Activated T-cell treated with anti-CD3 and anti-CD28 coated beads for 24 hours (primary cell): ENCODE measurements around the gene INPP5A.
"Not testable (repeated sequence)": the region's sequence is repeated elsewhere in the genome, so short reads cannot be mapped to it uniquely, and the experiment has no call there.

ENCODE experiments used
- DNase-seq: peaks from one replicate; pipeline ENCODE4 v3.0.0-alpha.2; 2020; ENCODE audit warnings: low read depth

The INPP5A gene

GRCh38 chr10:132725202-132725601 lies 187.6 kb downstream of the INPP5A start:
- no peak for DNase-seq

- no peak for DNase-seq
Measured at GRCh38 chr10:132726194-132726593, 188.6 kb downstream of the INPP5A start.

GRCh38 chr10:132726951-132727350 lies 189.4 kb downstream of the INPP5A start:
- no peak for DNase-seq

GRCh38 chr10:132727411-132727810 lies 189.8 kb downstream of the INPP5A start:
- DNase-seq: no peak

GRCh38 chr10:132728321-132728720 lies 190.7 kb downstream of the INPP5A start:
- no peak for DNase-seq

GRCh38 chr10:132728741-132729140 lies 191.2 kb downstream of the INPP5A start:
- no peak for DNase-seq

- no peak for DNase-seq
Measured at GRCh38 chr10:132729810-132730572, 192.4 kb downstream of the INPP5A start.

GRCh38 chr10:132730573-132730953 lies 193.0 kb downstream of the INPP5A start:
- DNase-seq: no peak

GRCh38 chr10:132732518-132732917 lies 194.9 kb downstream of the INPP5A start:
- no peak for DNase-seq

- DNase-seq: no peak
Measured at GRCh38 chr10:132733926-132734325, 196.3 kb downstream of the INPP5A start.

GRCh38 chr10:132735341-132735775 lies 197.8 kb downstream of the INPP5A start:
- no peak for DNase-seq

- DNase-seq: no peak
Measured at GRCh38 chr10:132735923-132736391, 198.4 kb downstream of the INPP5A start.

GRCh38 chr10:132737390-132738048 lies 199.9 kb downstream of the INPP5A start:
- no peak for DNase-seq

- no peak for DNase-seq
Measured at GRCh38 chr10:132738454-132739224, 201.1 kb downstream of the INPP5A start.

GRCh38 chr10:132739225-132739613 lies 201.6 kb downstream of the INPP5A start:
- DNase-seq: no peak

GRCh38 chr10:132740588-132740987 lies 203.0 kb downstream of the INPP5A start:
- no peak for DNase-seq

- no peak for DNase-seq
Measured at GRCh38 chr10:132742167-132742836, 204.7 kb downstream of the INPP5A start.

- DNase-seq: no peak
Measured at GRCh38 chr10:132742837-132743194, 205.2 kb downstream of the INPP5A start.

- not testable (repeated sequence) for DNase-seq
Measured at GRCh38 chr10:132743196-132743924, 205.8 kb downstream of the INPP5A start.

- DNase-seq: no peak
Measured at GRCh38 chr10:132743925-132744490, 206.4 kb downstream of the INPP5A start.

- no peak for DNase-seq
Measured at GRCh38 chr10:132744839-132745238, 207.3 kb downstream of the INPP5A start.
